C4-2B (cell line): Measurements from ENCODE around the gene SLC10A2.

Experiments
- CTCF ChIP-seq: fragments of 450-650 bp; conservative IDR thresholded peaks from 2 replicates; pipeline ENCODE4 v1.5.1; 2017; ENCODE audit warnings: mild to moderate bottlenecking
- ZFX ChIP-seq: fragments of 450-650 bp; IDR thresholded peaks from 2 replicates; pipeline ENCODE4 v1.6.1; 2017

GRCh38 chr13:103039183-103039582 lies 27.0 kb downstream of the SLC10A2 start:
- TF ChIP-seq ZFX: no peak
- no peak for TF ChIP-seq CTCF
